GM18907 (cell line): ENCODE measurements around the gene SAMD8.
A peak's percentile ranks its signal among the peaks of the same experiment; 100 is the strongest.
"Not testable (repeated sequence)": the region's sequence is repeated elsewhere in the genome, so short reads cannot be mapped to it uniquely, and the experiment has no call there.

ENCODE experiments used
- ATAC-seq: cut with Tn5 transposase; IDR thresholded peaks from one replicate; pipeline ENCODE4 v1.9.1; 2021; ENCODE audit warnings: mild to moderate bottlenecking, moderate library complexity; ENCODE audit not compliant: unreplicated experiment

The SAMD8 gene

GRCh38 chr10:75191821-75192568 is 80.5 kb downstream of the SAMD8 start:
- ATAC-seq: no peak

DNA sequence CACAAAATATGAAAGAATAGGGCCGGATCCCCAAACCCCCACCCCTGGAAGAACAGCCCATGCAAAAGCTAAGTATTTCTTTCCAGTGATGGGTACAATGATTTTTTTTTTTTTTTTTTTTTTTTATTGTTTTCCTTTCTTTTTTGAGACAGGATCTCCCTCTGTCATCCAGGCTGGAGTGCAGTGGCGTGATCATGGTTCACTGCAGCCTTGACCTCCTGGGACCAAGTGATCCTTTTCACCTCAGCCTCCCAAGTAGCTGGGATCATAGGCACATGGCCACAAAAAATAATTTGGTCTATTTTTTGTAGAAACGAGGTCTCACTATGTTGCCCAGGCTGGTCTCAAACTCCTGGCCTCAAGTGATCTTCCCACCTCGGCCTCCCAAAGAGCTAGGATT is 83.2 kb downstream of the SAMD8 start:
- not testable (repeated sequence) for ATAC-seq

GRCh38 chr10:75195035-75195763 is 83.7 kb downstream of the SAMD8 start:
- no peak for ATAC-seq

GRCh38 chr10:75197066-75197465 is 85.6 kb downstream of the SAMD8 start:
- no peak for ATAC-seq

DNA sequence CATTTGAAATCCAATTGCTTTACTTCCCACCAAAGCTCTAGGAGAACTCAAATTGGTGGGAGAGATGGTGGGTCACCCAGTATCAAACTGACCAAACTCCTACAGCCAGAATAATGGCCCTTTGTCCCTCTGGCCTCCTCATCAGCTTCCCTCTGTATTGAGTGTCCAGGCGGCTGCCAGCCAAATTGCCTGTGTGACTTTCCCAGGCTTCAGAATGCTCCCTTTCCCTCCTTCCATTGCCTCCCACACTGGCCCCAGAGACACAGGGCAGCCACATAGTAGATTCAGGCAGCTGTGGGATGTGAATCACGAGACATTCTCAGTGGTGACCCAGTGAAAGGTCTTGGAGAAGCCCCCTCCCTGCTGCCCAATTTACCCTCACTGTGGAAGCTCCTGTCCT is 86.5 kb downstream of the SAMD8 start:
- no peak for ATAC-seq

GRCh38 chr10:75199949-75200348 is 88.5 kb downstream of the SAMD8 start:
- not testable (repeated sequence) for ATAC-seq

DNA sequence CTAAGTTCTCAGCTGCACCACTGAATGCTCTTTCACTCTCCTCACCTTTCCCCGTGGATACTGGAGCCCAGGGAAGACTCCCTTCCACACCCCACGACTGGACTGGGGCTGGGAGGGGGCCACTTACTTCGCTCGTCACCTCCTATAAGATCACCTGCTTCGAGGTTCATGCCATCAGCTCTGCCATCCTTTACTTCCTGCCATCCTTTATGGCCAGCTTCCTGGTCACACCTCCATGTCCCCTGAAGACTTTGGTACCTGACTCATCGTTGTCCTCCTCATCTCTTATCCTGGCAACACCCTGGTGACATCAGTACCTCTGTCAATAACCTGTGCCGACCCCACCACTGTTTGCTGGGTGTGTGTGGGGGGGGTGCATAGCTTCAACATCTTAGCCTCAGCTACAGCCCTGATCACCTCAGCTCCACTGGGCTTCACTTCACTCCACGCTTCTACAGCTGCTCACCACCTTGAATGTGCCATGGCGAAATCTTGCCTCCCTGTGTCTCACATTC is 90.4 kb downstream of the SAMD8 start:
- ATAC-seq: no peak

- no peak for ATAC-seq
Observed at GRCh38 chr10:75202321-75203045, 91.0 kb downstream of the SAMD8 start.

DNA sequence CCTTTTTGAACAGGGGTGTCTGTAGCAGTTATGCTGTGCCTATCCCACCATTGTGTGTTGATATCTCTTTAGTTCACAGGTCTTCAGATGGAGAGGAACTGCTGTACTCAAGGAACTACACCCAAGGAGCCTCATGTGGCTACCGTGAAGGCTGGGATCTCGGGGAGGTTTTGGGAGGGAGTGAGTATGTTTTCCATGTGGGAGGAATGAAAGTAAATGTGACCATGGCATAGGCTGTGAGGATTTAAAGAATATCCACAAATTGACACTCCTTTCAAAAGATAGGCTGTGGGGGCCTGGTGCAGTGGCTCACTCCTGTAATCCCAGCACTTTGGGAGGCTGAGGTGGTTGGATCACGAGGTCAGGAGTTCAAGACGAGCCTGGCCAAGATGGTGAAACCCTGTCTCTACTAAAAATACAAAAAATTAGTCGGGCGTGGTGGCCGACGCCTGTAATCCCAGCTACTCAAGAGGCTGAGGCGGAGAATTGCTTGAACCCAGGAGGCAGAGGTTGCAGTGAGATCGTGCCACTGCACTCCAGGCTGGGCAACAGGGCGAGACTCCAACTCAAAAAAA is 91.7 kb downstream of the SAMD8 start:
- not testable (repeated sequence) for ATAC-seq

DNA sequence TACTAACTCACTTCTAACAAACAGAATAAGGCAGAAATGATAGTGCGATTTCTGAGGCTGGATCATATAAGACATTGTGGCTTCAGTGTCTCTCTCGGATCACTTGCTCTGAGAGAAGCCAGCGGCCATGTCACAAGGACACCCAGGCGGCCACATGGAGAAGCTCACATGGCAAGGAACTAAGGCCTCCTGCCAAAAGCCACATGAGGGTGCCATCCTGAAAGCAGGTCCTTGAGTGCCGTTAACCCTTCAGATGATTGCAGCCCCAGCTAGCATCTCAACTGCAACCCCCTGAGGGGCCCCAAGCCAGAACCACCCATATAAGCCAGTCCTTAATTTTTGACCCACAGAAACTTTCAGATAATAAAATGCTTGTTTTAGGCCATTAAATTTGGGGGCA is 92.3 kb downstream of the SAMD8 start:
- no peak for ATAC-seq

DNA sequence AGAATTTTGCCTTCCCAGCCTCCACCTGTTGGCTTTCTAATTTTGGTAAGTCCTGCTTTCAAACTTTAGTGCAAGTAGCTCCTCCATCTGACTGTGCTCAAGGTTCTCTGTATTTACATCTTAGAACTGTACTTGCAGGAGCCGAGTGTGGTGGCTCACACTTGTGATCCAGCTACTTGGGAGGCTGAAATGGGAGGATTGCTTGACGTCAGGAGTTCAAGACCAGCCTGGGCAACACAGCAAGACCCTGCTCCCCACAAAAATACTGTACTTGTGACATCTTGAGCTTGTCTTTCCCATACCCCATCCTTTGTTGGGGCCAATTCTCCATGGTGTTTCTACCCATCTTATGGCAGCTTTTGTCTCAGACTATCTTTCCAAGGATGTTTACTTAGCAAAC is 94.5 kb downstream of the SAMD8 start:
- no peak for ATAC-seq

DNA sequence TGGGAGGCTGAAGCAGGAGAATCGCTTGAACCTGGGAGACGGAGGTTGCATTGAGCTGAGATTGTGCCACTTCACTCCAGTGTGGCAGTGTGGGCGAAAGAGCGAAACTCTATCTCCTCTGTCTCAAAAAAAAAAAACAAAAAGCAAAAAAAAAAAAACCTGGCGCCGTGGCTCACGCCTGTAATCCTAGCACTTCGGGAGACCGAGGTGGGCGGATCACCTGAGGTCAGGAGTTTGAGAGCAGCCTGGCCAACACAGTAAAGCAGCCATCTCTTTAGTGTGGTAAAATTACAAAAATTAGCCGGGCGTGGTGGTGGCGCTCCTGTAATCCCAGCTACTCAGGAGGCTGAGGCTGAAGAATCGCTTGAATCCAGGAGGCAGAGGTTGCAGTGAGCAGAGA is 95.2 kb downstream of the SAMD8 start:
- ATAC-seq: not testable (repeated sequence)

DNA sequence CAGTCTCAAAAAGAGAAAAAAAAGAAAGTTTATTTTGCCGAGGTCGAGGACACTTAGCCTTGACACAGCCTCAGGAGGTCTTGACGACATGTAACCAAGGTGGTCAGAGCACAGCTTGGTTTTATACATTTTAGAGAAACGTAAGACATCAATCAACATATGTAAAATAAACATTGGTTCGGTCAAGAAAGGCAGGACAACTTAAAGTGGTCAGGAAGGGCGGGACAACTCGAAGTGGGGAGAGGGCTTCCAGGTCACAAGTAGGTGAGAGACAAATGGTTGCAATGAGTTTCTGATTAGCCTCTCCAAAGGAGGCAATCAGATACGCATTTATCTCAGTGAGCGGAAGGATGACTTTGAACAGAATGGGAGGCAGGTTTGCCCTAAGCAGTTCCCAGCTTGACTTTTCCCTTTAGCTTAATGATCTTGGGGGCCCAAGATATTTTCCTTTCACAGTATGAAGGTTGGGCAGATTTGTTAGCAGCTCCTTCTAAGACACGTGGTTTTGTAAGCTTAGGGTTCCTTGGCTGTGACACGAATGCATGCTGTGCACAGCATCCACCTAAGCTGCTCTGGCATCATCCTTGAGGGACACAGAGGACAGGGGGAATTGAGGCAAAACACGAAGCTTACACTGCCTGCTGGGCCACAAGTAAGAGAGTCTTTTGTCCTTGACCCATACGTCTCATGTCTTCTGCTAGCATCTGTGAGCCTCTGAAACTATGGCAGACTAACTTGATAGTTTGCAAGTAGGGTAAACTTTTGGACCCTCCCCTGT is 95.8 kb downstream of the SAMD8 start:
- no peak for ATAC-seq

DNA sequence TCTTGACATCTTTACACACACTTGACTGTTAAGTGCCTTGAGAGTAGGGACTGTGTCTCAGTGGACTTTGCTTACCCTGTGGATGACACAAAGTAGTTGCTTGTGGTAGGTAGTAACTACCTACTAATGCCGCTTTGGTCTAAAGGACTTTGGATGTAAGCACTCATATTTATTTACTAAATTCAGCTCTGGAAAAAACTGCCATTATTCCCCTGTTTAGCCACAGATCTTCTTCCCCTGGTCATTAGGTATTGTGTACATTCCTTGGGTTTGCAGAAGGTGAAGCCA is 96.3 kb downstream of the SAMD8 start:
- ATAC-seq: no peak

- no peak for ATAC-seq
Observed at GRCh38 chr10:75208181-75208580, 96.7 kb downstream of the SAMD8 start.

DNA sequence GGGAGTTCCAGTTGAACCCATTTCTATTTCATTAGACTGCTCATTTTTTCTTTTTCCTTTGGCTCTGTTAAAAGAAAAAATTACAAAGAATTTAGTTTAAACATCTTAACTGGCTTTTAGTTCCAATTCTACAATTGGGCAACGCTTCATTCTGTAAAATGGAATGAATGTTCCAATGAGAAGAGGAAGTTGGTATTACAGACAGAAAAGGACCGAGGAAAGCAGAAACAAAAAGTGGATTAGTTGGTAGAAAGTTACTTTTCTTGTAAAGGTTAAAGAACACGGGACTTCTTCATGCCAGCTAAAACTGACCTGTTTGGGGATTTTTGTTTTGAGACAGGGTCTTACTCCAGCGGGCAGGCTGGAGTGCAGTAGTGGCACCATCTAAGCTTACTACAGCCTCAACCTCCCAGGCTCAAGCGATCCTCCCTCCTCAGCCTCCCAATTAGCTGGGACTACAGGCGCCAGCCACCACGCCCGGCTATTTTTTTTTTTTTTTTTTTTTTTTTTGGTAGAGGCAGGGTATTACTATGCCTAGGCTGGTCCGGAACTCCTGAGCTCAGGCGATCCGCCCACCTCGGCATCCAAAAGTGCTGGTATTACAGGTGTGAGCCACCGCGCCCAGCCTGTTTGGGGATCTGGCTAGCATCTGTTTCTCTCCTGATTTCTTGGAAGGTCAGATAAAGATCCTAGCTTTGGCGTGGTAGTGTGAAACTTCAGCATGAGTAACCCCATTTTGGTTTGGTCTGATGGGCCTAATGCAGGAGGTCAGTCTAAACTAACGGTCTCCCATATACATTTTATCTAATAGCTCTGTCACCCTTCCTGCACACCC is 97.8 kb downstream of the SAMD8 start:
- ATAC-seq: peak; percentile 3

GRCh38 chr10:75209921-75210281 is 98.4 kb downstream of the SAMD8 start:
- ATAC-seq: peak; percentile 63

GRCh38 chr10:75210282-75211006 is 99.0 kb downstream of the SAMD8 start, which contains the start of gene VDAC2:
Gene VDAC2 (plus strand): TSS chr10:75210796. CDS start chr10:75211159, 363 bp downstream.
- ATAC-seq: peak; percentile 84
